Measurements from ENCODE around the gene C2orf68.
"Not testable (repeated sequence)": the region's sequence is repeated elsewhere in the genome, so short reads cannot be mapped to it uniquely, and the experiment has no call there.

The C2orf68 gene

GRCh38 chr2:85635011-85635410 lies 23.1 kb upstream of the C2orf68 start:
- peak overlapping the region; percentile 46 for H3K27ac ChIP-seq
- DNase-seq (ENCODE audit: low read depth, low spot score), result no peak

GRCh38 chr2:85631316-85631715 lies 19.4 kb upstream of the C2orf68 start:
- DNase-seq (ENCODE audit: low read depth, low spot score), result no peak
- no peak overlapping the region for H3K27ac ChIP-seq

GRCh38 chr2:85628658-85629057 lies 16.8 kb upstream of the C2orf68 start:
- no peak overlapping the region for H3K27ac ChIP-seq
- no peak for DNase-seq (ENCODE audit: low read depth, low spot score)

- no peak overlapping the region for H3K27ac ChIP-seq
- no peak for DNase-seq (ENCODE audit: low read depth, low spot score)
These were observed 12.1 kb upstream of the C2orf68 start for GRCh38 chr2:85623991-85624390.

- DNase-seq (ENCODE audit: low read depth, low spot score), result no peak
- no peak overlapping the region for H3K27ac ChIP-seq
These were observed 9.5 kb upstream of the C2orf68 start for GRCh38 chr2:85621338-85621737.

GRCh38 chr2:85619617-85620016 lies 7.8 kb upstream of the C2orf68 start:
- no peak overlapping the region for H3K27ac ChIP-seq

GRCh38 chr2:85617723-85618122 lies 5.9 kb upstream of the C2orf68 start:
- H3K27ac ChIP-seq; DNase-seq (ENCODE audit: low read depth, low spot score): not testable (repeated sequence)

More at GRCh38 chr2:85619617-85620016, 7.8 kb upstream of the C2orf68 start:
- no peak for DNase-seq (ENCODE audit: low read depth, low spot score)

- no peak for DNase-seq (ENCODE audit: low read depth, low spot score)
- H3K27ac ChIP-seq, result peak overlapping the region; percentile 69
These were observed 3.5 kb upstream of the C2orf68 start for GRCh38 chr2:85615413-85615728.

- not testable (repeated sequence) for H3K27ac ChIP-seq; DNase-seq (ENCODE audit: low read depth, low spot score)
These were observed 2.9 kb upstream of the C2orf68 start for GRCh38 chr2:85614757-85615156.

GRCh38 chr2:85613717-85614515 lies 2.0 kb upstream of the C2orf68 start:
- no peak overlapping the region for H3K27ac ChIP-seq
- no peak for DNase-seq (ENCODE audit: low read depth, low spot score)

GRCh38 chr2:85611217-85611704 lies 605 bp downstream of the C2orf68 start:
- peak overlapping the region; percentile 70 for H3K27ac ChIP-seq
- DNase-seq (ENCODE audit: low read depth, low spot score), result no peak

- no peak for DNase-seq (ENCODE audit: low read depth, low spot score)
These were observed 4.3 kb downstream of the C2orf68 start for GRCh38 chr2:85607268-85608215.

GRCh38 chr2:85606116-85606455 lies 5.8 kb downstream of the C2orf68 start:
- no peak for DNase-seq (ENCODE audit: low read depth, low spot score)

More at GRCh38 chr2:85607268-85608215, 4.3 kb downstream of the C2orf68 start:
- H3K27ac ChIP-seq, result peak overlapping the region; percentile 15

GRCh38 chr2:85605406-85606115 lies 6.3 kb downstream of the C2orf68 start:
- peak overlapping the region; percentile 60 for H3K27ac ChIP-seq
- no peak for DNase-seq (ENCODE audit: low read depth, low spot score)

More at GRCh38 chr2:85606116-85606455, 5.8 kb downstream of the C2orf68 start:
- H3K27ac ChIP-seq, result peak overlapping the region; percentile 60

GRCh38 chr2:85604568-85605339 lies 7.1 kb downstream of the C2orf68 start:
- DNase-seq (ENCODE audit: low read depth, low spot score), result no peak
- peak overlapping the region; percentile 60 for H3K27ac ChIP-seq

- H3K27ac ChIP-seq, result peak overlapping the region; percentile 60
- DNase-seq (ENCODE audit: low read depth, low spot score), result not testable (repeated sequence)
These were observed 7.8 kb downstream of the C2orf68 start for GRCh38 chr2:85604133-85604444.

GRCh38 chr2:85602476-85603234 lies 9.2 kb downstream of the C2orf68 start, which contains the start of gene TMEM150A:
Gene TMEM150A, minus strand, starts transcription at chr2:85602698. Its CDS starts 750 bp downstream, at chr2:85601948.
- no peak for DNase-seq (ENCODE audit: low read depth, low spot score)
- peak within 1 kb of the TSS; percentile 60 for H3K27ac ChIP-seq

GRCh38 chr2:85601771-85602475 lies 9.9 kb downstream of the C2orf68 start:
- H3K27ac ChIP-seq, result peak overlapping the region; percentile 60
- no peak for DNase-seq (ENCODE audit: low read depth, low spot score)

Data from epithelial cell of prostate (primary cell).